ENCODE results near the gene HOTAIR.

HOTAIR gene

DNA sequence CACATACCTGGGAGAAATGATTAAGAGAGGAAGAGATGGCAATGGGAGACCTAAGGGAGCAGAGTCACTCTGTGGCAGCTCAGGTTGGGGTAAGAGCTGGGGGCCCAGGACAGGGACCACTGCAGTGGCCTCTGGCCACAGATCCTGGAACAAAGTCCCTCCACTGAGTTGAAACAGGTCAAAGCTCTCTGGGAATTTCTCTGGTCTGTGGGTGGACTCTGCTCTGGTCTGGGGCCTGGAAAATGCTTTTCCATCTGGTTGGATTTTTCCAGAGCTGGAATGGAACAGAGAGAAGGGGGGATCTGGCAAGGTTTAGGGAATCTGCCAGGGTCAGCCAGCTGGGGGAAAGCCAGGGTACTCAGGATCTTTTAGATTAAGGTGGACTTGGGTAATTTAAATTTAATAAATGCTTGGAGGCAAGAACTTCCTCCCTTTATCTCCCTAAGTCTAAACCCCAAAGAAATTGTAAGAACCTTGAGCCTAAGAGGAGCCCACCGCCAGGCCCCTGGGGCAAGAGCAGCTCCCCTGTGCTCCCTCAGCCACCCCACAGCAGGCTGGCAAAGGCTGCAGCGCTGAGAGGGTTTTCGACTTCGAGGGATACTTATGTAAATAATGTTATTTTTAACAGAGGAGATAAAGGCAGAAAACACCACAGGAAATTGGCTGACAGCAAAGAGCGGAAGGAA lies 13.9 kb upstream of the HOTAIR start:
- DNase-seq (ENCODE audit: low spot score) = no peak

- DNase-seq (ENCODE audit: low spot score) = no peak
Observed at GRCh38 chr12:53987787-53988230, 13.1 kb upstream of the HOTAIR start.

DNA sequence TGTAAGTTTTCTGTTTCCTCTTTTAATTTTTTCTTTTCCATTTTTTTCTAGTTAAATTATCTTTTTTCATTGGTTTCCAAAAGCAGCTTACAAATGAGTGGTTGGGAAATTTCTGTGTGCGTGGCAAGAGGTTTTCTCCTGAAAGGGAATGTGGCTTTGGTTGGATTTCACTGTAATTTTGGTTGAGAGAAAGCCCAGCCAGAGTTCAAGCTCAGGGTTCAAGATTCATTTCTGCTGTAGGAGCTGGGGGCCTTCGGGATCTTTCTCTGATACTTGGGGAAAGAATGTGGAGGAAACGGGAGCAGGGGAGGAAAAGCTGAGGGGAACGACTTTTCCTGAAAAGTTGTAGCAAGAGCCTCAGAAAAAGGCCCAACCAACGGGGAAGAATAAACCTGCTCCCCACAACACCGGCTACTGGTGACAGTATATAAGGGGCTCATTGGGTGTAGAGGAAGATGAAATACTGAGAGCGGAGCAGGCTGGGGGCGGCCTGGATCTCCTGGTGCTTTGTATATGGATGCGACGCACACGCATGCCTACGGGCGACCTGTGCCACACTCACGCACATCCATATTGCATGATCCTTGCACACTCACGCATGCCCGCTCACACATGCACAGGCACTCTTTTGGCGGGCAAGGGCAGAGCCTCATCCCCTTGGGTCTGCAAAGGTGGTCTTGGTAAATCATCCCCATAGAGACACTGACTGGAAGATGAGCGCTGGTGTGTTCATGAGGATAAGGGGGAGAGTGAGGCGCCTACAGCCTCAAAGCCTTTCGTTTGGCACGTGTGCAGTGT lies 12.1 kb upstream of the HOTAIR start:
- no peak for DNase-seq (ENCODE audit: low spot score)

GRCh38 chr12:53985994-53986685 lies 11.4 kb upstream of the HOTAIR start:
- DNase-seq (ENCODE audit: low spot score) = no peak

- DNase-seq (ENCODE audit: low spot score) = no peak
Observed at GRCh38 chr12:53985692-53985993, 10.9 kb upstream of the HOTAIR start.

- peak; percentile 61 for DNase-seq (ENCODE audit: low spot score)
Observed at GRCh38 chr12:53984901-53985691, 10.3 kb upstream of the HOTAIR start, which contains the start of gene HOXC10. HOXC10 (plus strand) TSS chr12:53985146; CDS start chr12:53985260, 114 bp downstream.

- no peak for DNase-seq (ENCODE audit: low spot score)
Observed at GRCh38 chr12:53983950-53984572, 9.3 kb upstream of the HOTAIR start.

DNA sequence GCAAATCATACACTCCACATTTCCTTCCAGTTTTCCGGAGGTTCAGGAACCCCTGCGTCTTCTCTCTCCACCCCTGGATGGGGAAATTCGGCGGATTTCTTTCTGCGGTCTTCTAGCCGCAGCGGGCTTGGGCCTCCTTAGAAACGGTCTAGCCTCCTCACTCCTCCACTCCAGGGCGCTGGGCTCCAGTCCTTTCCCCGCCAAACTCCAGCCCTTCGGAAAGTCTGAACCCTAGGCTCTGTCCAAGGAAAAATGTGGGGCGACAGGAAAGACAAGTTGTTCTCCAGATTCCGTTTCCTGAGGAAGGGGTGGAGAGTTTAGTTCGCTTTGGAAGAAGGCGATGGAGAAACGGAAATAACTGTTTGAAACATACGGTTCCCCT lies 8.8 kb upstream of the HOTAIR start:
- no peak for DNase-seq (ENCODE audit: low spot score)

DNA sequence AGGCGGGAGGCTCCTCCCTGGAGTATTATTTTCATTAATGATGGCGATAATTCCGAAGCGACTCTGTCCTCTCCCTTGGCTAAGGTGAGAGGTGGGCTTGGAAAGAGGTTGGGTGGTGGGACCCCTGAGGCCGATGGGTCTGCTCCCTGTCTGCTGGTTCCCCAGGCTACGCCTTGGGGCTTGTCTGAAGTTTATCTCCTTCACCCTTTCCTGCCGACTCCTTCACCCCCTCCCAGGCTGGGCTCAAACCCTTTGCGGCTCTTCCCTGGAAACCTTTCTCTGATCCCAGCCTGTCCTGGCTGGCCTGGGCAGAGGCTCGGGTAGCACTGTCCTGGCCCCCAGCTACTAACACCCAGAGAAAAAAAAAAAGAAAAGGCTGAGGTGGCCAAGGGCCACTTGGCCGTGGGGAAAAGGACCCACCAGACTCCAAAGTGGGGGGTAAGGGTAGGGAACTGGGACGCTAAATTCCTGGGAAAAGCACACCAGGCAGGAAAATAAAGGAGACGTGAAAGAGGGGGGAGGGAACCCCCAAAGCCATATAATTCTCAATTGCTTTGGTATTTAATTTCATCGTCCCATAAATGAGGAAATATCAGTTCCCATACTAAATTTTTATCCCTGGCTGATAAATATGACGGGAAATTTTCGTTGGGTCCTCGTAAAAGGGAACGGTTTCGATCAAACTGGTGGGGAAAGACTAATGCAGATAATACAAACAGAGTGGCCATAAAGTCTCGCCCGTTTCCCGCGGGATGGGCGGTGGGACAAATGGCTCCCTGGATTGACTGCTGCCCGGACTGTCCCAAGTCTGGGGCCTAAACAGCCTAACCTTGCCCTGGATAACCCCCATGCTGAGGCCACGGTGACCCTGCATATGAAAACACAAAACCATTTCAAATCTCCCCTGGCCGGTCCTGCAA lies 8.2 kb upstream of the HOTAIR start:
- DNase-seq (ENCODE audit: low spot score) = no peak

DNA sequence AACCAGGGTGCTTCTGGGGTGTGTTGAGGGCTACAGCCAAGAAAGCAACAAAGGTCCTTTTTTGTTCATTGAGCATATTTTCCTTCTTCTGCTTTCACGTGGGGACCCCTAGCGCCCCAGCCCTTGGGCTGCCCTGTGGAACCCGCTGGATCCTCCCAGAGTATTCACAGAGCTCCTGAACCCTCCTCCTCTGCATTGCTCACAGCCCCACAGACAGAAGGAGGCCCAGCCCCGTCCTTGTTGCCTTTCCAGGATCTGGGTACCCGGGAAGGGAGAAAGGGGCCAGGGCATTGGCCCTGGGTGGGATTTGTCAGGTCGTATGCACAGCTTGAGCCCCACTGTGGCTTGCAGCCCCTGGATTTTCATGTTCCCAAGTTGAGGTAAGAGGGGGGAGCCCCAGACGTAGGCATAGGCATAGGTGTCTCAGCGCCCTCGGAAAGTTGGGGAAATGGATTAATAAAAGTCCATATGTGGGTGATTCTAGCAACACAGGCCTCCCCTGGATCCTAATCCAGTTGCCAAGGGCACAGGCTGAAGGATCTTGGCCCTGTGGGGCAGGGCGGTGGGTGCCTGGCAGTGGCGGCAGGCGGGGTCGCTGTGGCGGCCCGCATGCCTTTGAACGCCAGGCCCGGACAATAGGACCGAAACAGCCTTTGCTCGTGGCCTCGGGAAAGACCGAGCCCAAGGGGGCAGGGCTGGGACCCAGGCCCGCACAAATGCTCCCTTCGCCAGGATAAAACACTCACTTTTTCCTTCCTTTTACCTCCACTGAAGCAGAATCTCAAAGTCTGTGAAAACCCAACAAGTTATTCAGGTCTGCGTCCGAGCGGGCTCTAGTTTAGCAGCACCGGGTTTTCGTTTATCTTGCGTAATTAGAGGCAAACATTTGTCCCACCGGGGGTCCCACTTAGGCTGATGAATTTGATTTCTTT lies 7.1 kb upstream of the HOTAIR start:
- no peak for DNase-seq (ENCODE audit: low spot score)

DNA sequence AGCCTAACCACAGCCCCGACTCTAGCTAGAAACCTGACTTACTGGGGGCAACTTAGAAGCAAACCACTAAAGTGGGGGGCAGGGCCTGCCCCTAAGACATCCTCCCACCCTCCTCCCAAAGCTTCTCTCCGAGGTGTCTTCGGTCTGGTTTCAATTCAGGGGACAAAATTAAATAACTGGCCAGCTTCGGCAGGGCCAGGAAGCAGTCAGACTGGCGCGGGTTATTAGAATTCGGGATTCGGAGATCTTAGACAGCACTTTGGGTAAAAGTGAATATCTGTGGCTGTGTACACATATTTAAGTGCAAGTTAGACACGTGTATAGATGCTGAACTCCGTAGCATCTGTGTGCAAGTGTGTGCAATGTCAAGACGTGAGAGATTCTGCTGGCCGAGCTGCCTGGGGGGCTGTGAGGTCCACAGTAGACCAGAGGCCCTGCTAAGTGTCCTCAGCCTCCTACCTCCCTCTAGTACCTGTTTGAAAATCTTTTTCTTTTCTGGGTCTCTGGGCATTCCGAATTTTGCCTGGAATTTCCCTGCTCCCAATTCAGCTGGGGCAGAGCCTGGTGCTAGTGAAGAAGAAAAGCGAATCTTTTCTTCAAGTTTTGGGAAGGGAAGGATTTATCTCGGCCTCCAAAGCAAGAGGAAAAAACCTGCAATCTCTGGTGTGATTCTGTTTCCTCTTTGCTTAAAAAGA lies 6.2 kb upstream of the HOTAIR start:
- no peak for DNase-seq (ENCODE audit: low spot score)

DNA sequence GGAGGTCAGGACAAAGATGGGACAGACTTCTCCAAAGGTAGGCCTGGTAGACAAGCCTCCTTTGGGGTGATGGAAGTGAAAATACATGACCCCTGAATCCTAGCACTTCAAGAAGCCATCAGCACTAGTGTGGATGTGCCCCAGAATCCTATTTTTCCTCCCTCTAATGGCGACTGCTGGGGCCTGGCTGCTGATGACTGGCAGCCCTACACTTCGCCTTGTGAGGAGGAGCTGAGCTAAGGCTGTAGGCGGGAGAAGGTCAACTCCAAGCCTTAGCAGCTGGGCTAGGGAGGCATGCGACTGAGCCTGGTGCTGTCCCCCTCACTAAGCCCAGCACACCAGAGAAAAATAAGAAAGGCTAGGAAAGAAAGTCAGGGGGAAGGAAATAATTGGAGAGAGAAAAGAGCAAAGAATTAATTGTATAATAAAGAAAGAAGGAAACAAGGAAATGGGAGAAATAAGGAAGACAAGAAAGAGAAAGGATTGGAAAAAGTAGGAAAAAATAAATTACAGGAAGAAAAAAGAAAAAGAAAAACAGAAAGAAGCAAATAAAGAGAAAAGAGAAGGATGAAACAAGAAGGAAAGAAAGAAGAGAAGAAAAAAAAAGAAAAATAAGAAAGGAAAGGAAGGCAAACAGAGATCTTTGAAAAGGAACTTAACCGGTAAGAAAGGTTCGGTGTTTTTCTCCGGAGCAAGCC lies 5.5 kb upstream of the HOTAIR start:
- DNase-seq (ENCODE audit: low spot score) = no peak

- no peak for DNase-seq (ENCODE audit: low spot score)
Observed at GRCh38 chr12:53978477-53979356, 4.0 kb upstream of the HOTAIR start.

DNA sequence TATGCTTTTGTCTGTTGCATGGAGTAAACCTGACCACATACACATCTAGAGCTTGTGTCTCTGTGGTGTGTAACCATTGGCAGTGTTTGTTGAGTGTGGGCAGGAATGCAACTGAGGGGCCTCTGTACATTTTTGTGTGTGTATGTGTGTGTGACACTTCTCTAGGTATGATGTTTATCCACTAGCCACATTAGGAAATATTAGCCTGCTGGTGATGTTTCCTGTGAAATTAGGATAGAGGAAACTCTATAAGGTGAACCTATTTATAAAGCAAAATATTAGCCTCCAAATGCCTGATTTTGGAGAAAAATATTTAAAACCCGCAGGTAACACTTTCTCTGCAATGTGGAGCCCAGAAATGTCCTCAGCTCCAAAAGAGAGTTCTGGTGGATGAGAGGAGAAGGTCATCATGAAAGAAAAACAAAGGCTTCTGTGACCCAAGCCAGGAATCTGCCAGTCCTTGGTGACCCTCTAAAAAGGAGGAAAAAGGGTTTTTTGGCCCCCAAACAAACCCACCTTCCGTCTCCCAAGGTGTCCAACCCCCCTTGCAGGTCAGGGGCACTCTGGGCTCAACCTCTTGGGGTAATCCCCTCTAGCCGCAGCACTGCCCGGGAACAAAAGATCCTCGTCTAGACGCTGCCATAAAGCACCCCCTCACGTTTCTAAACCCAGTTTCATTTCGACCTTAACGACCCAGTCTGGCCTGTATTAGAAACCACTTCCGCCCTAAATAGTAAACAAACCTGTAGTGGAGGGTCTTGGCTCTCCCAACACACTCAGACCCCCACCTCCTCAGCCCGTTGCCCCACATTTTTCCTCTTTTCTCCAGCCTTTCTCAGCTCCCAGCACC lies 3.1 kb upstream of the HOTAIR start:
- DNase-seq (ENCODE audit: low spot score) = no peak

DNA sequence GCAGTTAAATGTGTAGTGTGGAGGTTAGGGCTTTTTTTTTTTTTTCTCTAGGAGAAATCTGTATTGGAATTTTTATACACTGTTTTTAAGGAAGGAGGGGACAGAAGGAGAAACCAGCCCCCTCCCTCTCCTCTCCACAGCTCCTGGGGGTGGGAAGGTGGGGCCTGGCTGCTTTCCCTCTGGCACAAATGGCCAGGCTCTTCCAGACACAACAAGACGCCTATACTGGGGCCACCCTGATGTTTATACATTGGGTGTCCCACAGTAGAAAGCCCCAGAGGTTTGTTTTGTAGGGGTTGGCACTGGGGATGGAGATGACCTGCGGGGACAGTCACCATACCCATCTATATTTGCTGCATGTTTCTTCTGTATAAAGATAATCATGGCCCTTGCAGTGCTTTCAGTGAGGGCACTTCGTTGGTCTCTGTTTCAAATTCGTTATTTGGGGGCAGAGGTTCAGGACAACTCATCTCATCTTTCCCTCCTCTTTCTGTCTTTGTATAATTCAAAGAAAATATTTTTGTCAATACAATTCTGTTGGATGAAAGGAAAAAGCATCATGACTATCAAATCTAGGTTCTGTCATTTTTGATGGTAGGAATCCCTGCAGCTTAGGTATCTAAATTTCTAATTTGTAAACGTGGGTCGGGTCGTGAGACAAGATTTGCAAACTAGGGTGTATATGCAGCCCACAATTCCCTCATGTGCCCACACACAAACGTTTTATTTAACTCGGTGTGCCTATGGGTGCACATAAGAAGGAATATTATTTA lies 2.3 kb upstream of the HOTAIR start:
- no peak for DNase-seq (ENCODE audit: low spot score)
